DND-41 (cell line): Measurements from ENCODE around the gene ZMYND10.

Source experiments
- ATAC-seq: fragments of 200-7000 bp; cut with Tn5 transposase; 3 replicates; pipeline ENCODE4 v1.9.1; 2021; ENCODE audit warnings: low read depth; ENCODE audit not compliant: insufficient read depth
- DNase-seq: peaks from one replicate; pipeline ENCODE4 v3.0.0-alpha.2; 2020
- H2AFZ ChIP-seq: 2 replicates; pipeline ENCODE4 v1.6.0; 2012; ENCODE audit warnings: low read depth, low read length
- H3K27ac ChIP-seq: 2 replicates; pipeline ENCODE4 v1.5.1; 2012; ENCODE audit warnings: low read length, inconsistent platforms
- H3K27me3 ChIP-seq: fragments of 200-600 bp; sonication (generic); 2 replicates; pipeline ENCODE4 v1.6.0; 2012; ENCODE audit warnings: low read length, mild to moderate bottlenecking, inconsistent platforms; ENCODE audit not compliant: insufficient read depth, poor library complexity
- H3K36me3 ChIP-seq: 2 replicates; pipeline ENCODE4 v1.5.1; 2012; ENCODE audit warnings: low read length, inconsistent platforms; ENCODE audit not compliant: insufficient read depth
- H3K4me1 ChIP-seq: 2 replicates; pipeline ENCODE4 v1.5.1; 2012; ENCODE audit warnings: mild to moderate bottlenecking, low read length; ENCODE audit not compliant: insufficient read depth
- H3K4me2 ChIP-seq: 2 replicates; pipeline ENCODE4 v1.6.0; 2012; ENCODE audit warnings: mild to moderate bottlenecking, moderate library complexity, low read length, inconsistent platforms; ENCODE audit not compliant: insufficient read depth
- H3K4me3 ChIP-seq, 2 experiments: fragments of 200-600 bp in 1 of 2; shearing (Covaris generic) in 1 of 2; 2 replicates each; pipeline ENCODE4 v1.5.1; 2012 to 2016; ENCODE audit warnings: inconsistent platforms in 2 of 2, low read length in 2 of 2, mild to moderate bottlenecking in 2 of 2, low read depth in 1 of 2, moderate library complexity in 1 of 2
- H3K79me2 ChIP-seq: 2 replicates; pipeline ENCODE4 v1.6.0; 2012; ENCODE audit warnings: low read length, inconsistent platforms; ENCODE audit not compliant: insufficient read depth
- H3K9ac ChIP-seq: 2 replicates; pipeline ENCODE4 v1.6.0; 2012; ENCODE audit warnings: low read depth, mild to moderate bottlenecking, inconsistent platforms, low read length, moderate library complexity
- H3K9me3 ChIP-seq: 2 replicates; pipeline ENCODE4 v1.5.1; 2012; ENCODE audit warnings: low read length, moderate library complexity, mild to moderate bottlenecking, inconsistent platforms; ENCODE audit not compliant: insufficient read depth, severe bottlenecking
- H4K20me1 ChIP-seq: 2 replicates; pipeline ENCODE4 v1.6.0; 2012; ENCODE audit warnings: low read length; ENCODE audit not compliant: insufficient read depth
- CTCF ChIP-seq: IDR thresholded peaks from 2 replicates; pipeline ENCODE4 v1.5.1; 2012; ENCODE audit warnings: borderline replicate concordance, low read length, moderate library complexity, mild to moderate bottlenecking; ENCODE audit not compliant: poor library complexity, severe bottlenecking; ENCODE audit errors: extremely low read depth
- EZH2 ChIP-seq: IDR thresholded peaks from 3 replicates; pipeline ENCODE4 v1.6.1; 2012; ENCODE audit warnings: borderline replicate concordance, low read depth, mild to moderate bottlenecking, moderate library complexity, low read length, inconsistent platforms; ENCODE audit not compliant: severe bottlenecking

The ZMYND10 gene

GRCh38 chr3:50327943-50328691 lies 17.4 kb downstream of the ZMYND10 start, which contains the start of gene TUSC2:
TUSC2 (minus strand) TSS chr3:50328223; CDS start chr3:50328099, 124 bp downstream.
- H3K4me1 ChIP-seq, result peaks cover 58% of the 10 kb centered on the region
- peak; percentile 95 for ATAC-seq
- H3K27ac ChIP-seq, result peak within 1 kb of the TSS; percentile 73

GRCh38 chr3:50327129-50327528 lies 18.4 kb downstream of the ZMYND10 start:
- Histone ChIP-seq H3K9me3 (no peaks in the 10 kb centered on the region), H3K4me2 (peak overlapping the region; percentile 80), H3K4me3 (peak overlapping the region; percentile 88 to 89), H2AFZ (no peak overlapping the region), H4K20me1 (peaks cover 26% of the 10 kb centered on the region), H3K36me3 (peaks cover 55% of the 10 kb centered on the region), H3K4me1 (peaks cover 59% of the 10 kb centered on the region), H3K27me3 (no peaks in the 10 kb centered on the region), H3K9ac (peak overlapping the region; percentile 79), H3K79me2 (peaks cover 33% of the 10 kb centered on the region), H3K27ac (peak overlapping the region; percentile 73)
- TF ChIP-seq CTCF, result no peak
- no peak for TF ChIP-seq EZH2
- DNase-seq (no peak), ATAC-seq (no peak)

More at GRCh38 chr3:50327943-50328691, 17.4 kb downstream of the ZMYND10 start, which contains the start of gene TUSC2:
- peak; percentile 96 for DNase-seq
- Histone ChIP-seq H3K4me3 (peak within 1 kb of the TSS; percentile 88 to 89), H3K9me3 (no peaks in the 10 kb centered on the region), H3K27me3 (no peaks in the 10 kb centered on the region), H3K4me2 (peak within 1 kb of the TSS; percentile 80), H3K36me3 (peaks cover 62% of the 10 kb centered on the region), H3K79me2 (peaks cover 42% of the 10 kb centered on the region), H4K20me1 (peaks cover 31% of the 10 kb centered on the region), H2AFZ (peak within 1 kb of the TSS; percentile 78), H3K9ac (peak within 1 kb of the TSS; percentile 79)
- TF ChIP-seq CTCF (no peak), EZH2 (no peak)

- no peak overlapping the region for H2AFZ ChIP-seq
- peaks cover 58% of the 10 kb centered on the region for H3K4me1 ChIP-seq
- H3K36me3 ChIP-seq, result peaks cover 45% of the 10 kb centered on the region
- H3K9ac ChIP-seq, result peak overlapping the region; percentile 21
- no peaks in the 10 kb centered on the region for H3K9me3 ChIP-seq
- peak overlapping the region; percentile 23 for H3K4me2 ChIP-seq
- TF ChIP-seq EZH2 (no peak), CTCF (no peak)
- H4K20me1 ChIP-seq, result peaks cover 17% of the 10 kb centered on the region; the same call in 1 of the 2 replicates
- no peaks in the 10 kb centered on the region for H3K27me3 ChIP-seq
- H3K4me3 ChIP-seq, result no peak overlapping the region
- H3K27ac ChIP-seq, result no peak overlapping the region
- H3K79me2 ChIP-seq, result peaks cover 27% of the 10 kb centered on the region
- no peak for ATAC-seq
- no peak for DNase-seq
Measured at GRCh38 chr3:50326182-50326541, 19.4 kb downstream of the ZMYND10 start.
